ENCODE results near the gene OSBP2.
"Not testable (repeated sequence)": the region's sequence is repeated elsewhere in the genome, so short reads cannot be mapped to it uniquely, and the experiment has no call there.

The OSBP2 gene

DNA sequence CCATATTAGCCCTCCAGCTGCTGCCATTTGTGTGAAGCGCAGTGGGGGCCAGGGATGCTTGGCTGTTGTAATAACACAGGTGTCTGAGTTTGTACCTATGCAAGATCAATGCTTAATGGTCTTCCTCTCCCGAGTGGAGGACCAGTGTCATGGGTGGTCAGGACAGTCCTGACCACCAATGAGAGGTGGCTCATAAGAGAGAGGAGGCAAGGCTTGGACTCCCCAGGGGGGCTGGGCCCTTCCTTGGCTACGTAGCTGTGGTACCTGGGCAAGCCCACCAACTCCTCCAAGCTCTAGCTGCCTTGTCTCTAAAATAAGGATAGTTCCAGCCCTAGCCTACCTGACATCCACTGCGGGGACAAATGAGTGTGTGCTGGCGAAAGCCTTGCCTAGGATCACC, 79.2 kb downstream of the OSBP2 start:
- Histone ChIP-seq H4K20me1 (ENCODE audit: insufficient read depth, low read length, poor library complexity, severe bottlenecking) (no peaks in the 10 kb centered on the region), H3K9ac (ENCODE audit: low read depth, low read length, poor library complexity, severe bottlenecking) (no peak overlapping the region), H3K4me3 (ENCODE audit: low read length, poor library complexity, severe bottlenecking) (no peak overlapping the region), H3K9me3 (ENCODE audit: insufficient read depth, low read depth, low read length) (no peaks in the 10 kb centered on the region), H3K4me2 (ENCODE audit: low read depth, low read length, poor library complexity, severe bottlenecking) (no peak overlapping the region), H3F3A (ENCODE audit: low read depth) (no peaks in the 10 kb centered on the region), H3K27me3 (ENCODE audit: insufficient read depth, low read length, poor library complexity, severe bottlenecking) (no peaks in the 10 kb centered on the region), H3K9me2 (replicated peaks; ENCODE audit: low read depth, low read length) (no peaks in the 10 kb centered on the region), H2AFZ (ENCODE audit: low read length) (no peak overlapping the region), H3K4me1 (ENCODE audit: insufficient read depth, low read length, poor library complexity, severe bottlenecking) (no peaks in the 10 kb centered on the region), H3K79me2 (ENCODE audit: insufficient read depth, low read length) (no peaks in the 10 kb centered on the region), H3K36me3 (ENCODE audit: insufficient read depth, low read length) (no peaks in the 10 kb centered on the region)
- TF ChIP-seq, protein P1, sequence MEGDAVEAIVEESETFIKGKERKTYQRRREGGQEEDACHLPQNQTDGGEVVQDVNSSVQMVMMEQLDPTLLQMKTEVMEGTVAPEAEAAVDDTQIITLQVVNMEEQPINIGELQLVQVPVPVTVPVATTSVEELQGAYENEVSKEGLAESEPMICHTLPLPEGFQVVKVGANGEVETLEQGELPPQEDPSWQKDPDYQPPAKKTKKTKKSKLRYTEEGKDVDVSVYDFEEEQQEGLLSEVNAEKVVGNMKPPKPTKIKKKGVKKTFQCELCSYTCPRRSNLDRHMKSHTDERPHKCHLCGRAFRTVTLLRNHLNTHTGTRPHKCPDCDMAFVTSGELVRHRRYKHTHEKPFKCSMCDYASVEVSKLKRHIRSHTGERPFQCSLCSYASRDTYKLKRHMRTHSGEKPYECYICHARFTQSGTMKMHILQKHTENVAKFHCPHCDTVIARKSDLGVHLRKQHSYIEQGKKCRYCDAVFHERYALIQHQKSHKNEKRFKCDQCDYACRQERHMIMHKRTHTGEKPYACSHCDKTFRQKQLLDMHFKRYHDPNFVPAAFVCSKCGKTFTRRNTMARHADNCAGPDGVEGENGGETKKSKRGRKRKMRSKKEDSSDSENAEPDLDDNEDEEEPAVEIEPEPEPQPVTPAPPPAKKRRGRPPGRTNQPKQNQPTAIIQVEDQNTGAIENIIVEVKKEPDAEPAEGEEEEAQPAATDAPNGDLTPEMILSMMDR (conservative IDR thresholded peaks at IDR 0.05; ENCODE audit: low read length): no peak
- no peak for TF ChIP-seq EZH2phosphoT487 (IDR thresholded peaks at IDR 0.05; ENCODE audit: borderline replicate concordance)

DNA sequence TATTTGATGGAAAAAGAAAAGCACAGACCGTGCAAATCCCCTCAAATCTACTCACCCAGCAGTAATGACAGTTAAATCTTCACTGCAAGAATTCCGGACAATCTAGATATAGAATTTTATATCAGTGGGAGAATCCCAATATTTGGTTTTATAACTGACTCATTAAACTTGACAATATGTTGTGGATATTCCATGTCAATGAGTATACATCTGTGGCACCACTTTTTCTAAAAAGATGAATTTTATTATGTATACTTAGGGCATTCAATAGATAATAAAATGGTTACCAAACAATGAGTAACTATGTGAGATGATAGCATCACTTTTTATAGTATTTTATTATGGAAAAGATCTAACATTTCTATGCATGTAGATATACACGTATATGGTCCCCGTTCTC, 79.9 kb downstream of the OSBP2 start:
- Histone ChIP-seq H3K9me2 (replicated peaks; ENCODE audit: low read depth, low read length) (no peaks in the 10 kb centered on the region), H3K9ac (ENCODE audit: low read depth, low read length, poor library complexity, severe bottlenecking) (no peak overlapping the region), H3K79me2 (ENCODE audit: insufficient read depth, low read length) (no peaks in the 10 kb centered on the region), H4K20me1 (ENCODE audit: insufficient read depth, low read length, poor library complexity, severe bottlenecking) (no peaks in the 10 kb centered on the region), H3K9me3 (ENCODE audit: insufficient read depth, low read depth, low read length) (no peaks in the 10 kb centered on the region), H3F3A (ENCODE audit: low read depth) (no peaks in the 10 kb centered on the region), H3K4me2 (ENCODE audit: low read depth, low read length, poor library complexity, severe bottlenecking) (no peak overlapping the region), H3K4me3 (ENCODE audit: low read length, poor library complexity, severe bottlenecking) (no peak overlapping the region), H2AFZ (ENCODE audit: low read length) (no peak overlapping the region), H3K27me3 (ENCODE audit: insufficient read depth, low read length, poor library complexity, severe bottlenecking) (no peaks in the 10 kb centered on the region), H3K36me3 (ENCODE audit: insufficient read depth, low read length) (no peaks in the 10 kb centered on the region), H3K4me1 (ENCODE audit: insufficient read depth, low read length, poor library complexity, severe bottlenecking) (peaks cover 3% of the 10 kb centered on the region)
- TF ChIP-seq EZH2phosphoT487 (IDR thresholded peaks at IDR 0.05; ENCODE audit: borderline replicate concordance): no peak
- TF ChIP-seq, protein P1 (conservative IDR thresholded peaks at IDR 0.05; ENCODE audit: low read length): no peak

DNA sequence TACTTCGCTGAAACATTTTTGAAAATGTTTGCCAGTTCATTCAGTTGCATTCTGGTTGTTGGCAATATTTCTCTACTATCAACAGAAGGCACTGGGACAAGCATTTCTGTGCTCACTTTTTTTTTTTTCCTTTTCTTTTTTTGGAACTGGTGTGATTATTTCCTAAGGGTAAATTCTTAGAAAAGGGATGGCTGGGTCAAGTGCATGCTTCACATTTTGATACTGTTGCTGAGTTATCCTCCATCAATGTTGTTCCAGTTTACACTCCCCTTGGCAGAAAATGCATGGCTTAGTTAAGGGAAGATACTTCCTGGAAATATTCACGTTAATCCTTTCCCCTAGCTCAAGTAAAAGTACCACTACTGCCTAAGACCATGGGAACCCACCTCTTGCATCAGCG, 81.8 kb downstream of the OSBP2 start:
- TF ChIP-seq EZH2phosphoT487 (IDR thresholded peaks at IDR 0.05; ENCODE audit: borderline replicate concordance): no peak
- TF ChIP-seq, protein P1 (conservative IDR thresholded peaks at IDR 0.05; ENCODE audit: low read length): no peak
- Histone ChIP-seq H3K27me3 (ENCODE audit: insufficient read depth, low read length, poor library complexity, severe bottlenecking) (no peaks in the 10 kb centered on the region), H4K20me1 (ENCODE audit: insufficient read depth, low read length, poor library complexity, severe bottlenecking) (no peaks in the 10 kb centered on the region), H3K36me3 (ENCODE audit: insufficient read depth, low read length) (no peaks in the 10 kb centered on the region), H2AFZ (ENCODE audit: low read length) (no peak overlapping the region), H3K79me2 (ENCODE audit: insufficient read depth, low read length) (no peaks in the 10 kb centered on the region), H3F3A (ENCODE audit: low read depth) (no peaks in the 10 kb centered on the region), H3K4me3 (ENCODE audit: low read length, poor library complexity, severe bottlenecking) (no peak overlapping the region), H3K9me3 (ENCODE audit: insufficient read depth, low read depth, low read length) (no peaks in the 10 kb centered on the region), H3K4me2 (ENCODE audit: low read depth, low read length, poor library complexity, severe bottlenecking) (no peak overlapping the region), H3K9me2 (replicated peaks; ENCODE audit: low read depth, low read length) (no peaks in the 10 kb centered on the region), H3K4me1 (ENCODE audit: insufficient read depth, low read length, poor library complexity, severe bottlenecking) (peaks cover 11% of the 10 kb centered on the region), H3K9ac (ENCODE audit: low read depth, low read length, poor library complexity, severe bottlenecking) (no peak overlapping the region)

DNA sequence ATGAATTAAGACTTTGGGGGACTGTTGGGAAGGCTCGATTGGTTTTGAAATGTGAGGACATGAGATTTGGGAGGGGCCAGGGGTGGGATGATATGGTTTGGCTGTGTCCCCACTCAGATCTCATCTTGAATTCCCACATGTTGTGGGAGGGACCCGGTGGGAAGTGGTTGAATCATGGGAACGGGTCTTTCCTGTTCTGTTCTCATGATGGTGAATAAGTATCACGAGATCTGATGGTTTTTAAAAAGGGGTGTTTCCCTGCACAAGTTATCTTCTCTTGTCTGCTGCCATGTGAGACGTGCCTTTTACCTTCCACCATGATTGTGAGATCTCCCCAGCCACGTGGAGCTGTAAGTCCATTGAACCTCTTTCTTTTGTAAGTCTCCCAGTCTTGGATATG, 82.5 kb downstream of the OSBP2 start:
- H3F3A ChIP-seq (ENCODE audit: low read depth); H3K4me2 ChIP-seq (ENCODE audit: low read depth, low read length, poor library complexity, severe bottlenecking); H3K36me3 ChIP-seq (ENCODE audit: insufficient read depth, low read length); H3K27me3 ChIP-seq (ENCODE audit: insufficient read depth, low read length, poor library complexity, severe bottlenecking); H3K9me2 ChIP-seq (replicated peaks; ENCODE audit: low read depth, low read length); H3K4me3 ChIP-seq (ENCODE audit: low read length, poor library complexity, severe bottlenecking); H3K79me2 ChIP-seq (ENCODE audit: insufficient read depth, low read length); H3K9me3 ChIP-seq (ENCODE audit: insufficient read depth, low read depth, low read length); H4K20me1 ChIP-seq (ENCODE audit: insufficient read depth, low read length, poor library complexity, severe bottlenecking); H3K9ac ChIP-seq (ENCODE audit: low read depth, low read length, poor library complexity, severe bottlenecking): not testable (repeated sequence)
- H3K4me1 ChIP-seq (ENCODE audit: insufficient read depth, low read length, poor library complexity, severe bottlenecking): peaks cover 11% of the 10 kb centered on the region
- 0 out of 2 replicates have a peak overlapping the region, but pooled peaks have one; percentile 20 for H2AFZ ChIP-seq (ENCODE audit: low read length)

All from Loucy (cell line).